ENCODE results near the gene ANKMY1.
"Not testable (repeated sequence)": the region's sequence is repeated elsewhere in the genome, so short reads cannot be mapped to it uniquely, and the experiment has no call there.

The ANKMY1 gene

GRCh38 chr2:240539101-240539500 is 18.7 kb downstream of the ANKMY1 start:
- FAIRE-seq: not testable (repeated sequence)

GRCh38 chr2:240538031-240538780 is 19.6 kb downstream of the ANKMY1 start:
- no peak for FAIRE-seq

- FAIRE-seq: no peak
Measured at GRCh38 chr2:240532031-240532775, 25.6 kb downstream of the ANKMY1 start.

- FAIRE-seq: no peak
Measured at GRCh38 chr2:240531038-240531437, 26.8 kb downstream of the ANKMY1 start.

GRCh38 chr2:240530181-240530580 is 27.6 kb downstream of the ANKMY1 start:
- no peak for FAIRE-seq

GRCh38 chr2:240529344-240529999 is 28.3 kb downstream of the ANKMY1 start:
- no peak for FAIRE-seq

GRCh38 chr2:240528406-240529040 is 29.3 kb downstream of the ANKMY1 start:
- no peak for FAIRE-seq

GRCh38 chr2:240527153-240527750 is 30.5 kb downstream of the ANKMY1 start:
- FAIRE-seq: no peak

- FAIRE-seq: no peak
Measured at GRCh38 chr2:240526521-240526920, 31.3 kb downstream of the ANKMY1 start.

- no peak for FAIRE-seq
Measured at GRCh38 chr2:240525802-240526201, 32.0 kb downstream of the ANKMY1 start.

GRCh38 chr2:240524963-240525718 is 32.6 kb downstream of the ANKMY1 start:
- FAIRE-seq: no peak

GRCh38 chr2:240523451-240524281 is 34.1 kb downstream of the ANKMY1 start:
- FAIRE-seq: no peak

- FAIRE-seq: no peak
Measured at GRCh38 chr2:240522406-240522805, 35.4 kb downstream of the ANKMY1 start.

- FAIRE-seq: not testable (repeated sequence)
Measured at GRCh38 chr2:240521885-240522284, 35.9 kb downstream of the ANKMY1 start.

GRCh38 chr2:240520974-240521350 is 36.8 kb downstream of the ANKMY1 start:
- FAIRE-seq: no peak

- no peak for FAIRE-seq
Measured at GRCh38 chr2:240520130-240520973, 37.4 kb downstream of the ANKMY1 start.

GRCh38 chr2:240519396-240520129 is 38.2 kb downstream of the ANKMY1 start:
- FAIRE-seq: no peak

- FAIRE-seq: no peak
Measured at GRCh38 chr2:240518981-240519380, 38.8 kb downstream of the ANKMY1 start.

GRCh38 chr2:240517342-240517741 is 40.4 kb downstream of the ANKMY1 start:
- FAIRE-seq: no peak
